ENCODE data around the gene LEKR1. TPM values are rescaled to one million over a fixed set of nuclear protein-coding genes. Genes with fewer than 3 reads are reported as not detected.
A peak's percentile ranks its signal among the peaks of the same experiment; 100 is the strongest.

The LEKR1 gene
- total RNA-seq, 1 donor from 2014 or later, result 0.27 TPM

DNA sequence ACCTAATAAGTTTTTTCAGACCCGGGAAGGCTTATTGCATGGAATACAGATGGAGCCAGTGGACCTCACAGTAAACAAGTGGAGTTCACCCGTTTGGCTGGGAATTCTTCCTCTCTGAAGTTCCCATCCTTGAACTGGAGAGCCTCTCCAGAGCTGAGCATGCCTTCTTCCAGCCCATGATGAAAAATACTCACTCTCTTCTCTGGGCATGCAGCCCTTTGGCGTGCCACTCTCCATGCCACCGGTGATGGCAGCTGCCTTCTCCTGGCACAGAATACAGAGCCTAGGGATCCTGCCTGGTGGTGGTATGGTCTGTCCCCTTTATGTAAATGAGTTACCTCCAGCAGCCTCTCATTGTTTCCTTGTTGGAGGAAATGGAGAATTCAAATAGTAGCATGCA lies 150.8 kb downstream of the LEKR1 start:
- no peaks in the 10 kb centered on the region for H3K27me3 Mint-ChIP-seq (ENCODE audit: low read depth, unreplicated experiment)

DNA sequence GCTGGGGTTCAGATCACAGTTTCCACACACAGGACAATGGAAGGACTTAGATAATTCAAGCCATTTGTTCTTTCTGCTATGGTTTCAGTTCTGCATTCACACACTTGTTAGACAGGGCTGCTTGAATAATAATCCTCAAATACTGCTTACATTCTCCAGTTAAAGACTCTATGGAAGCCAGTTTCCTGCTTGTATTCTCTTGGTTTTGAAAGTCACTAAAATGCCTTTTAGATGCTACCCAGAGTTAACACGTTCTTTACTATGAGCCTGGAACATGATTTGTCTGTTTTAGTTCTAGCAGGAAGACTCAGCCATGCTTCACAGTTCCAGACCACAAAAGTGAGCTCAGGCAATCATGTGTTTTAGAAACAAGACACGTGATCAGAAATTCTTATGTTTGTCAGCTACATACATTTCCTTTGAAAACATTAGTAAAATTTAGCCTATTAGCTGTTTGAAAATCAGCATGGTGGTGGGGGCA lies 152.4 kb downstream of the LEKR1 start:
- Histone ChIP-seq H2AFZ (ENCODE audit: low read depth, low read length) (no peak overlapping the region), H3K9ac (ENCODE audit: low read length) (no peak overlapping the region), H3K36me3 (ENCODE audit: insufficient read depth, low read length) (no peaks in the 10 kb centered on the region), H3K4me2 (ENCODE audit: low read length) (no peak overlapping the region), H3K27ac (ENCODE audit: low read depth, low read length) (no peak overlapping the region), H3K9me3 (ENCODE audit: insufficient read depth, low read depth, low read length) (no peaks in the 10 kb centered on the region), H3K27me3 (ENCODE audit: insufficient read depth, low read length) (no peaks in the 10 kb centered on the region), H4K20me1 (ENCODE audit: insufficient read depth, low read length) (no peaks in the 10 kb centered on the region), H3K4me3 (ENCODE audit: insufficient read depth, low read depth, low read length) (no peak overlapping the region), H3K79me2 (ENCODE audit: insufficient read depth, low read length) (no peaks in the 10 kb centered on the region), H3K4me1 (ENCODE audit: insufficient read depth, low read length) (no peaks in the 10 kb centered on the region)
- Mint-ChIP-seq H3K9me3 (ENCODE audit: unreplicated experiment) (no peaks in the 10 kb centered on the region), H3K4me1 (ENCODE audit: low read depth, unreplicated experiment) (no peaks in the 10 kb centered on the region), H3K4me3 (ENCODE audit: unreplicated experiment) (no peak overlapping the region), H3K27ac (ENCODE audit: unreplicated experiment) (no peak overlapping the region), H3K27me3 (ENCODE audit: low read depth, unreplicated experiment) (no peaks in the 10 kb centered on the region), H3K36me3 (ENCODE audit: low read depth, unreplicated experiment) (no peaks in the 10 kb centered on the region)
- no peak for FAIRE-seq
- DNase-seq (ENCODE audit: low read depth), result no peak
- TF ChIP-seq EZH2 (IDR thresholded peaks at IDR 0.05; ENCODE audit: insufficient read depth, low read length), result no peak
- TF ChIP-seq, protein P1, sequence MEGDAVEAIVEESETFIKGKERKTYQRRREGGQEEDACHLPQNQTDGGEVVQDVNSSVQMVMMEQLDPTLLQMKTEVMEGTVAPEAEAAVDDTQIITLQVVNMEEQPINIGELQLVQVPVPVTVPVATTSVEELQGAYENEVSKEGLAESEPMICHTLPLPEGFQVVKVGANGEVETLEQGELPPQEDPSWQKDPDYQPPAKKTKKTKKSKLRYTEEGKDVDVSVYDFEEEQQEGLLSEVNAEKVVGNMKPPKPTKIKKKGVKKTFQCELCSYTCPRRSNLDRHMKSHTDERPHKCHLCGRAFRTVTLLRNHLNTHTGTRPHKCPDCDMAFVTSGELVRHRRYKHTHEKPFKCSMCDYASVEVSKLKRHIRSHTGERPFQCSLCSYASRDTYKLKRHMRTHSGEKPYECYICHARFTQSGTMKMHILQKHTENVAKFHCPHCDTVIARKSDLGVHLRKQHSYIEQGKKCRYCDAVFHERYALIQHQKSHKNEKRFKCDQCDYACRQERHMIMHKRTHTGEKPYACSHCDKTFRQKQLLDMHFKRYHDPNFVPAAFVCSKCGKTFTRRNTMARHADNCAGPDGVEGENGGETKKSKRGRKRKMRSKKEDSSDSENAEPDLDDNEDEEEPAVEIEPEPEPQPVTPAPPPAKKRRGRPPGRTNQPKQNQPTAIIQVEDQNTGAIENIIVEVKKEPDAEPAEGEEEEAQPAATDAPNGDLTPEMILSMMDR (IDR thresholded peaks at IDR 0.05; ENCODE audit: insufficient read depth, low read depth, low read length), result no peak

More for the DNA sequence above, 150.8 kb downstream of the LEKR1 start:
- Histone ChIP-seq H3K4me1 (ENCODE audit: insufficient read depth, low read length) (no peaks in the 10 kb centered on the region), H3K27me3 (ENCODE audit: insufficient read depth, low read length) (no peaks in the 10 kb centered on the region), H4K20me1 (ENCODE audit: insufficient read depth, low read length) (no peaks in the 10 kb centered on the region), H3K79me2 (ENCODE audit: insufficient read depth, low read length) (no peaks in the 10 kb centered on the region), H3K4me3 (ENCODE audit: insufficient read depth, low read depth, low read length) (no peak overlapping the region), H3K9me3 (ENCODE audit: insufficient read depth, low read depth, low read length) (no peaks in the 10 kb centered on the region), H3K27ac (ENCODE audit: low read depth, low read length) (no peak overlapping the region), H3K36me3 (ENCODE audit: insufficient read depth, low read length) (no peaks in the 10 kb centered on the region), H3K9ac (ENCODE audit: low read length) (no peak overlapping the region), H3K4me2 (ENCODE audit: low read length) (no peak overlapping the region), H2AFZ (ENCODE audit: low read depth, low read length) (no peak overlapping the region)
- Mint-ChIP-seq H3K27ac (ENCODE audit: unreplicated experiment) (no peak overlapping the region), H3K36me3 (ENCODE audit: low read depth, unreplicated experiment) (no peaks in the 10 kb centered on the region), H3K9me3 (ENCODE audit: unreplicated experiment) (peaks cover 2% of the 10 kb centered on the region), H3K4me3 (ENCODE audit: unreplicated experiment) (no peak overlapping the region), H3K4me1 (ENCODE audit: low read depth, unreplicated experiment) (no peaks in the 10 kb centered on the region)
- DNase-seq (ENCODE audit: low read depth) (no peak), FAIRE-seq (no peak)
- TF ChIP-seq, protein P1 (IDR thresholded peaks at IDR 0.05; ENCODE audit: insufficient read depth, low read depth, low read length), result no peak
- no peak for TF ChIP-seq EZH2 (IDR thresholded peaks at IDR 0.05; ENCODE audit: insufficient read depth, low read length)

DNA sequence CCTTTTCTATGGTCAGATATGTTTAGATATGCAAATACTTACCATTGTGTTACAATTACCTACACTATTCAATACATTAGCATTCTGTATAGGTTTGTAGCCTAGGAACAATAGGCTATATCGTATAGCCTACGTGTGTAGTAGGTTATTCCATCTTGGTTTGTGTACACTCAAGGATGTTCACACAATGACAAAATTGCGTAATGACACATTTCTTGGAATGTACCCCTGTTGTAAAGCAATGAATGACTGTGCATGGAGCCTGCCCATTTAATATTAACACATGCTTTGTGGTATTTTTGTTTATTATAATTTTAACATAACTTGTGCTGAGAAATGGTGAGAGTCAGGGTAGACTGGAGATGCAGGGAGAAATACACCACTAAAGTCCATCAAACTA lies 154.9 kb downstream of the LEKR1 start:
- H3K36me3 ChIP-seq (ENCODE audit: insufficient read depth, low read length), result no peaks in the 10 kb centered on the region
- no peak overlapping the region for H3K27ac ChIP-seq (ENCODE audit: low read depth, low read length)
- H3K27ac Mint-ChIP-seq (ENCODE audit: unreplicated experiment), result no peak overlapping the region
- no peaks in the 10 kb centered on the region for H4K20me1 ChIP-seq (ENCODE audit: insufficient read depth, low read length)
- H3K4me3 Mint-ChIP-seq (ENCODE audit: unreplicated experiment), result no peak overlapping the region
- no peaks in the 10 kb centered on the region for H3K9me3 ChIP-seq (ENCODE audit: insufficient read depth, low read depth, low read length)
- FAIRE-seq (peak; percentile 32), DNase-seq (ENCODE audit: low read depth) (no peak)
- no peaks in the 10 kb centered on the region for H3K4me1 Mint-ChIP-seq (ENCODE audit: low read depth, unreplicated experiment)
- no peak overlapping the region for H3K4me3 ChIP-seq (ENCODE audit: insufficient read depth, low read depth, low read length)
- no peak overlapping the region for H3K9ac ChIP-seq (ENCODE audit: low read length)
- H3K4me1 ChIP-seq (ENCODE audit: insufficient read depth, low read length), result no peaks in the 10 kb centered on the region
- no peaks in the 10 kb centered on the region for H3K79me2 ChIP-seq (ENCODE audit: insufficient read depth, low read length)
- no peaks in the 10 kb centered on the region for H3K27me3 ChIP-seq (ENCODE audit: insufficient read depth, low read length)
- no peaks in the 10 kb centered on the region for H3K27me3 Mint-ChIP-seq (ENCODE audit: low read depth, unreplicated experiment)
- H3K9me3 Mint-ChIP-seq (ENCODE audit: unreplicated experiment), result no peaks in the 10 kb centered on the region
- H2AFZ ChIP-seq (ENCODE audit: low read depth, low read length), result no peak overlapping the region
- no peak overlapping the region for H3K4me2 ChIP-seq (ENCODE audit: low read length)
- no peaks in the 10 kb centered on the region for H3K36me3 Mint-ChIP-seq (ENCODE audit: low read depth, unreplicated experiment)
- TF ChIP-seq, protein P1 (IDR thresholded peaks at IDR 0.05; ENCODE audit: insufficient read depth, low read depth, low read length), result no peak
- no peak for TF ChIP-seq EZH2 (IDR thresholded peaks at IDR 0.05; ENCODE audit: insufficient read depth, low read length)
